Measurements from ENCODE around the gene DOK5. TPM values are rescaled to one million over a fixed set of nuclear protein-coding genes. Genes with fewer than 3 reads are reported as not detected.

DOK5 gene
- total RNA-seq, 1 experiment from 2014 or later, result not detected

- Histone ChIP-seq H3K79me2 (ENCODE audit: low read length) (no peaks in the 10 kb centered on the region), H3K4me1 (ENCODE audit: low read length) (no peaks in the 10 kb centered on the region), H3K27me3 (ENCODE audit: low read length) (no peaks in the 10 kb centered on the region), H3K9ac (ENCODE audit: low read length) (no peak overlapping the region), H4K20me1 (ENCODE audit: insufficient read depth, low read depth, low read length) (no peaks in the 10 kb centered on the region), H3K9me2 (replicated peaks; ENCODE audit: insufficient read depth, low read length) (no peaks in the 10 kb centered on the region), H3K9me3 (ENCODE audit: low read length) (no peaks in the 10 kb centered on the region; the same call in 1 of the 2 replicates), H3K4me2 (ENCODE audit: low read depth, low read length, poor library complexity, severe bottlenecking) (no peak overlapping the region), H3K36me3 (ENCODE audit: insufficient read depth, low read length) (no peaks in the 10 kb centered on the region), H3K4me3 (ENCODE audit: low read length) (no peak overlapping the region), H2AFZ (ENCODE audit: low read length) (no peak overlapping the region), H3K27ac (ENCODE audit: low read length) (no peak overlapping the region)
- DNase-seq, result no peak
These were observed 37.2 kb upstream of the DOK5 start for GRCh38 chr20:54438166-54438565.

GRCh38 chr20:54450207-54450606 is 25.2 kb upstream of the DOK5 start:
- Histone ChIP-seq H2AFZ (ENCODE audit: low read length) (no peak overlapping the region), H3K9me2 (replicated peaks; ENCODE audit: insufficient read depth, low read length) (no peaks in the 10 kb centered on the region), H3K79me2 (ENCODE audit: low read length) (no peaks in the 10 kb centered on the region), H3K27ac (ENCODE audit: low read length) (no peak overlapping the region), H4K20me1 (ENCODE audit: insufficient read depth, low read depth, low read length) (no peaks in the 10 kb centered on the region), H3K4me3 (ENCODE audit: low read length) (no peak overlapping the region), H3K36me3 (ENCODE audit: insufficient read depth, low read length) (no peaks in the 10 kb centered on the region), H3K9me3 (ENCODE audit: low read length) (peaks cover 20% of the 10 kb centered on the region), H3K9ac (ENCODE audit: low read length) (no peak overlapping the region), H3K27me3 (ENCODE audit: low read length) (no peaks in the 10 kb centered on the region), H3K4me2 (ENCODE audit: low read depth, low read length, poor library complexity, severe bottlenecking) (no peak overlapping the region), H3K4me1 (ENCODE audit: low read length) (no peaks in the 10 kb centered on the region)
- no peak for DNase-seq

- Histone ChIP-seq H4K20me1 (ENCODE audit: insufficient read depth, low read depth, low read length) (no peaks in the 10 kb centered on the region), H3K36me3 (ENCODE audit: insufficient read depth, low read length) (no peaks in the 10 kb centered on the region), H3K4me3 (ENCODE audit: low read length) (no peak overlapping the region), H3K4me2 (ENCODE audit: low read depth, low read length, poor library complexity, severe bottlenecking) (no peak overlapping the region), H3K9me3 (ENCODE audit: low read length) (peaks cover 13% of the 10 kb centered on the region; the same call in 1 of the 2 replicates), H3K9me2 (replicated peaks; ENCODE audit: insufficient read depth, low read length) (no peaks in the 10 kb centered on the region), H3K9ac (ENCODE audit: low read length) (no peak overlapping the region), H3K27me3 (ENCODE audit: low read length) (no peaks in the 10 kb centered on the region), H3K27ac (ENCODE audit: low read length) (no peak overlapping the region), H3K4me1 (ENCODE audit: low read length) (no peaks in the 10 kb centered on the region), H2AFZ (ENCODE audit: low read length) (no peak overlapping the region), H3K79me2 (ENCODE audit: low read length) (no peaks in the 10 kb centered on the region)
- DNase-seq, result no peak
These were observed 24.2 kb upstream of the DOK5 start for GRCh38 chr20:54451171-54451570.

GRCh38 chr20:54452277-54452676 is 23.1 kb upstream of the DOK5 start:
- H3K4me2 ChIP-seq (ENCODE audit: low read depth, low read length, poor library complexity, severe bottlenecking), result no peak overlapping the region
- DNase-seq, result no peak
- H3K27ac ChIP-seq (ENCODE audit: low read length), result no peak overlapping the region
- no peaks in the 10 kb centered on the region for H3K9me2 ChIP-seq (replicated peaks; ENCODE audit: insufficient read depth, low read length)
- no peaks in the 10 kb centered on the region for H3K36me3 ChIP-seq (ENCODE audit: insufficient read depth, low read length)
- no peak overlapping the region for H3K9ac ChIP-seq (ENCODE audit: low read length)
- H3K9me3 ChIP-seq (ENCODE audit: low read length), result peaks cover 16% of the 10 kb centered on the region
- no peaks in the 10 kb centered on the region for H3K79me2 ChIP-seq (ENCODE audit: low read length)
- H3K4me1 ChIP-seq (ENCODE audit: low read length), result no peaks in the 10 kb centered on the region
- H4K20me1 ChIP-seq (ENCODE audit: insufficient read depth, low read depth, low read length), result no peaks in the 10 kb centered on the region
- H3K4me3 ChIP-seq (ENCODE audit: low read length), result no peak overlapping the region
- no peak overlapping the region for H2AFZ ChIP-seq (ENCODE audit: low read length)
- H3K27me3 ChIP-seq (ENCODE audit: low read length), result no peaks in the 10 kb centered on the region

GRCh38 chr20:54454982-54455381 is 20.4 kb upstream of the DOK5 start:
- H3K9me3 ChIP-seq (ENCODE audit: low read length), result peaks cover 17% of the 10 kb centered on the region
- H2AFZ ChIP-seq (ENCODE audit: low read length), result no peak overlapping the region
- no peaks in the 10 kb centered on the region for H4K20me1 ChIP-seq (ENCODE audit: insufficient read depth, low read depth, low read length)
- DNase-seq, result no peak
- no peak overlapping the region for H3K4me2 ChIP-seq (ENCODE audit: low read depth, low read length, poor library complexity, severe bottlenecking)
- no peak overlapping the region for H3K9ac ChIP-seq (ENCODE audit: low read length)
- H3K27me3 ChIP-seq (ENCODE audit: low read length), result no peaks in the 10 kb centered on the region
- H3K4me1 ChIP-seq (ENCODE audit: low read length), result peaks cover 3% of the 10 kb centered on the region; the same call in 1 of the 2 replicates
- no peaks in the 10 kb centered on the region for H3K9me2 ChIP-seq (replicated peaks; ENCODE audit: insufficient read depth, low read length)
- no peak overlapping the region for H3K4me3 ChIP-seq (ENCODE audit: low read length)
- no peak overlapping the region for H3K27ac ChIP-seq (ENCODE audit: low read length)
- no peaks in the 10 kb centered on the region for H3K79me2 ChIP-seq (ENCODE audit: low read length)
- no peaks in the 10 kb centered on the region for H3K36me3 ChIP-seq (ENCODE audit: insufficient read depth, low read length)

- H3K9me3 ChIP-seq (ENCODE audit: low read length), result peaks cover 14% of the 10 kb centered on the region
- no peak overlapping the region for H3K4me3 ChIP-seq (ENCODE audit: low read length)
- H2AFZ ChIP-seq (ENCODE audit: low read length), result no peak overlapping the region
- H3K9ac ChIP-seq (ENCODE audit: low read length), result no peak overlapping the region
- no peaks in the 10 kb centered on the region for H3K36me3 ChIP-seq (ENCODE audit: insufficient read depth, low read length)
- DNase-seq, result no peak
- no peaks in the 10 kb centered on the region for H3K9me2 ChIP-seq (replicated peaks; ENCODE audit: insufficient read depth, low read length)
- no peak overlapping the region for H3K4me2 ChIP-seq (ENCODE audit: low read depth, low read length, poor library complexity, severe bottlenecking)
- H3K4me1 ChIP-seq (ENCODE audit: low read length), result peaks cover 3% of the 10 kb centered on the region; the same call in 1 of the 2 replicates
- no peaks in the 10 kb centered on the region for H3K79me2 ChIP-seq (ENCODE audit: low read length)
- H3K27ac ChIP-seq (ENCODE audit: low read length), result no peak overlapping the region
- H4K20me1 ChIP-seq (ENCODE audit: insufficient read depth, low read depth, low read length), result no peaks in the 10 kb centered on the region
- H3K27me3 ChIP-seq (ENCODE audit: low read length), result no peaks in the 10 kb centered on the region
These were observed 19.0 kb upstream of the DOK5 start for GRCh38 chr20:54456423-54456822.

- Histone ChIP-seq H2AFZ (ENCODE audit: low read length) (no peak overlapping the region), H3K9me2 (replicated peaks; ENCODE audit: insufficient read depth, low read length) (no peaks in the 10 kb centered on the region), H3K79me2 (ENCODE audit: low read length) (no peaks in the 10 kb centered on the region), H3K4me3 (ENCODE audit: low read length) (no peak overlapping the region), H3K4me1 (ENCODE audit: low read length) (peaks cover 3% of the 10 kb centered on the region; the same call in 1 of the 2 replicates), H3K27ac (ENCODE audit: low read length) (no peak overlapping the region), H3K27me3 (ENCODE audit: low read length) (no peaks in the 10 kb centered on the region), H3K36me3 (ENCODE audit: insufficient read depth, low read length) (no peaks in the 10 kb centered on the region), H4K20me1 (ENCODE audit: insufficient read depth, low read depth, low read length) (no peaks in the 10 kb centered on the region), H3K4me2 (ENCODE audit: low read depth, low read length, poor library complexity, severe bottlenecking) (no peak overlapping the region), H3K9me3 (ENCODE audit: low read length) (peaks cover 14% of the 10 kb centered on the region), H3K9ac (ENCODE audit: low read length) (no peak overlapping the region)
- DNase-seq, result no peak
These were observed 18.4 kb upstream of the DOK5 start for GRCh38 chr20:54456961-54457360.

GRCh38 chr20:54458219-54458618 is 17.2 kb upstream of the DOK5 start:
- Histone ChIP-seq H3K4me3 (ENCODE audit: low read length) (no peak overlapping the region), H2AFZ (ENCODE audit: low read length) (no peak overlapping the region), H3K4me1 (ENCODE audit: low read length) (peaks cover 3% of the 10 kb centered on the region; the same call in 1 of the 2 replicates), H3K36me3 (ENCODE audit: insufficient read depth, low read length) (no peaks in the 10 kb centered on the region), H3K9me3 (ENCODE audit: low read length) (peaks cover 8% of the 10 kb centered on the region), H3K27me3 (ENCODE audit: low read length) (no peaks in the 10 kb centered on the region), H3K79me2 (ENCODE audit: low read length) (no peaks in the 10 kb centered on the region), H3K9me2 (replicated peaks; ENCODE audit: insufficient read depth, low read length) (no peaks in the 10 kb centered on the region), H4K20me1 (ENCODE audit: insufficient read depth, low read depth, low read length) (no peaks in the 10 kb centered on the region), H3K4me2 (ENCODE audit: low read depth, low read length, poor library complexity, severe bottlenecking) (no peak overlapping the region), H3K9ac (ENCODE audit: low read length) (no peak overlapping the region), H3K27ac (ENCODE audit: low read length) (no peak overlapping the region)
- DNase-seq, result no peak

- H3K4me3 ChIP-seq (ENCODE audit: low read length), result no peak overlapping the region
- no peaks in the 10 kb centered on the region for H4K20me1 ChIP-seq (ENCODE audit: insufficient read depth, low read depth, low read length)
- H3K9ac ChIP-seq (ENCODE audit: low read length), result no peak overlapping the region
- no peak overlapping the region for H2AFZ ChIP-seq (ENCODE audit: low read length)
- peaks cover 3% of the 10 kb centered on the region; the same call in 1 of the 2 replicates for H3K4me1 ChIP-seq (ENCODE audit: low read length)
- peaks cover 11% of the 10 kb centered on the region for H3K9me3 ChIP-seq (ENCODE audit: low read length)
- H3K79me2 ChIP-seq (ENCODE audit: low read length), result no peaks in the 10 kb centered on the region
- H3K27me3 ChIP-seq (ENCODE audit: low read length), result no peaks in the 10 kb centered on the region
- no peak overlapping the region for H3K27ac ChIP-seq (ENCODE audit: low read length)
- no peaks in the 10 kb centered on the region for H3K36me3 ChIP-seq (ENCODE audit: insufficient read depth, low read length)
- no peaks in the 10 kb centered on the region for H3K9me2 ChIP-seq (replicated peaks; ENCODE audit: insufficient read depth, low read length)
- DNase-seq, result no peak
- H3K4me2 ChIP-seq (ENCODE audit: low read depth, low read length, poor library complexity, severe bottlenecking), result no peak overlapping the region
These were observed 16.1 kb upstream of the DOK5 start for GRCh38 chr20:54459279-54459678.
